HEK293T (cell line): Measurements from ENCODE around the gene CAMKK1.

Source experiments
- ARNT ChIP-seq: fragments of 450-650 bp; IDR thresholded peaks from 2 replicates; pipeline ENCODE4 v1.6.1; 2017; ENCODE audit warnings: mild to moderate bottlenecking
- BHLHE40 ChIP-seq: fragments of 450-650 bp; IDR thresholded peaks from 2 replicates; pipeline ENCODE4 v1.6.1; 2016; ENCODE audit warnings: mild to moderate bottlenecking, moderate library complexity, borderline replicate concordance
- ELF4 ChIP-seq: fragments of 450-650 bp; IDR thresholded peaks from 2 replicates; pipeline ENCODE4 v1.6.1; 2017; ENCODE audit warnings: antibody characterized with exemption
- FOXA1 ChIP-seq: fragments of 450-650 bp; IDR thresholded peaks from 2 replicates; pipeline ENCODE4 v1.6.1; 2016; ENCODE audit warnings: mild to moderate bottlenecking
- FOXM1 ChIP-seq: fragments of 450-650 bp; IDR thresholded peaks from 2 replicates; pipeline ENCODE4 v1.6.1; 2017; ENCODE audit warnings: mild to moderate bottlenecking, borderline replicate concordance
- HDGF ChIP-seq: fragments of 450-650 bp; IDR thresholded peaks from 2 replicates; pipeline ENCODE4 v1.6.1; 2017; ENCODE audit warnings: antibody characterized with exemption, borderline replicate concordance
- L3MBTL2 ChIP-seq: fragments of 450-650 bp; conservative IDR thresholded peaks from 2 replicates; pipeline ENCODE4 v1.6.1; 2016; ENCODE audit warnings: mild to moderate bottlenecking
- LEF1 ChIP-seq: fragments of 450-650 bp; IDR thresholded peaks from 2 replicates; pipeline ENCODE4 v1.6.1; 2017; ENCODE audit warnings: mild to moderate bottlenecking, borderline replicate concordance
- NFRKB ChIP-seq: fragments of 450-650 bp; IDR thresholded peaks from 2 replicates; pipeline ENCODE4 v1.6.1; 2016; ENCODE audit warnings: mild to moderate bottlenecking, moderate library complexity
- SP1 ChIP-seq: fragments of 450-650 bp; IDR thresholded peaks from 2 replicates; pipeline ENCODE4 v1.6.1; 2017
- SUZ12 ChIP-seq: fragments of 450-650 bp; IDR thresholded peaks from 2 replicates; pipeline ENCODE4 v1.6.1; 2016; ENCODE audit warnings: mild to moderate bottlenecking
- TARDBP ChIP-seq: fragments of 450-650 bp; IDR thresholded peaks from 2 replicates; pipeline ENCODE4 v1.6.1; 2016
- ZNF384 ChIP-seq: fragments of 450-650 bp; IDR thresholded peaks from 2 replicates; pipeline ENCODE4 v1.6.1; 2016

DNA sequence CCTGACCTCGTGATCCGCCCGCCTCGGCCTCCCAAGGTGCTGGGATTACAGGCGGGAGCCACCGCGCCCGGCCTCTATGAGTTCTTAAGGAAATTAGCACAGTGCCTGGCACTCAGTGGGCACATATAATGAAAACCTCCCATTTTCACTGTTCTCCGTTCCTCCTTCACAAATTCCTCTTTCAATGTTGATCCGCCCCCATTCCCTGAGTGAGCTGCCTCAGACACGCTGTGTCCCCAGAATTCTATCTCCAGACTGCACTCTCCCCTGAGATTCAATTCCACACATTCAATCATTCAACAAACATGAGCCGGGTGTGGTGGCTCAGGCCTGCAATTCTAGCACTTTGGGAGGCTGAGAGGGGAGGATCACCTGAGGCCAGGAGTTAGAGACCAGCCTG is 16.4 kb upstream of the CAMKK1 start:
- TF ChIP-seq FOXA1: no peak
- no peak for TF ChIP-seq LEF1
- TF ChIP-seq SP1: no peak
- no peak for TF ChIP-seq SUZ12
- no peak for TF ChIP-seq ZNF384
- TF ChIP-seq BHLHE40: no peak
- no peak for TF ChIP-seq ELF4
- no peak for TF ChIP-seq FOXM1
- no peak for TF ChIP-seq ARNT
- TF ChIP-seq TARDBP: no peak
- TF ChIP-seq L3MBTL2: no peak
- no peak for TF ChIP-seq HDGF
- no peak for TF ChIP-seq NFRKB
